A673 (cell line): ENCODE data around the gene PRKAA1.

Experiments used
- EZH2 ChIP-seq: fragments of 200-600 bp; sonication (generic); IDR thresholded peaks from 2 replicates; pipeline ENCODE4 v1.6.1; 2017; ENCODE audit warnings: borderline replicate concordance, low read depth, mild to moderate bottlenecking, mixed read lengths, antibody characterized with exemption, low read length; ENCODE audit not compliant: poor library complexity, severe bottlenecking
- TF ChIP-seq, protein P1 (sequence below): fragments of 300-800, 200-600 bp; sonication (generic); conservative IDR thresholded peaks from 2 replicates; pipeline ENCODE4 v1.5.1; 2017; ENCODE audit warnings: low read depth, mild to moderate bottlenecking, antibody characterized with exemption, low read length, moderate library complexity, mixed read lengths

DNA sequence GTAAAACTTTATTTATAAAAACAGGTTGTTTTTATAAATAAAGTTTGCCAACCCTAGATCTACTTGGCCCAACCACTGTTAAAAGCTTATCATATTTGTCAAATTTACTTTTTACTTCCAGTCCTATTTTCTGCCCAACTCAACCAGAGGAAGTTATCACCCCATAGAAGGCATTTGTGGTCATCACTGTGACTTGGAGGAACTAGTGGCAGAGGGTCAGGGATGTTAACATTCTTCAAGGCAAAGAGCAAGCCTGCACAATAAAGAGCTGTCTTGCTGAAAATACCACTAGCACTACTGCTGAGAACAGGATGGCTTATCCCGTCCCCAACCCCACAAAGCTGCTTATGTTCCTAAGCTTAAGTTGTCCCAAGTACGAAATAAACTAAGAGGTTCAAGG lies 64.7 kb downstream of the PRKAA1 start:
- TF ChIP-seq, protein P1, sequence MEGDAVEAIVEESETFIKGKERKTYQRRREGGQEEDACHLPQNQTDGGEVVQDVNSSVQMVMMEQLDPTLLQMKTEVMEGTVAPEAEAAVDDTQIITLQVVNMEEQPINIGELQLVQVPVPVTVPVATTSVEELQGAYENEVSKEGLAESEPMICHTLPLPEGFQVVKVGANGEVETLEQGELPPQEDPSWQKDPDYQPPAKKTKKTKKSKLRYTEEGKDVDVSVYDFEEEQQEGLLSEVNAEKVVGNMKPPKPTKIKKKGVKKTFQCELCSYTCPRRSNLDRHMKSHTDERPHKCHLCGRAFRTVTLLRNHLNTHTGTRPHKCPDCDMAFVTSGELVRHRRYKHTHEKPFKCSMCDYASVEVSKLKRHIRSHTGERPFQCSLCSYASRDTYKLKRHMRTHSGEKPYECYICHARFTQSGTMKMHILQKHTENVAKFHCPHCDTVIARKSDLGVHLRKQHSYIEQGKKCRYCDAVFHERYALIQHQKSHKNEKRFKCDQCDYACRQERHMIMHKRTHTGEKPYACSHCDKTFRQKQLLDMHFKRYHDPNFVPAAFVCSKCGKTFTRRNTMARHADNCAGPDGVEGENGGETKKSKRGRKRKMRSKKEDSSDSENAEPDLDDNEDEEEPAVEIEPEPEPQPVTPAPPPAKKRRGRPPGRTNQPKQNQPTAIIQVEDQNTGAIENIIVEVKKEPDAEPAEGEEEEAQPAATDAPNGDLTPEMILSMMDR: no peak
- TF ChIP-seq EZH2: no peak
